GM12878 (cell line): Measurements from ENCODE around the gene ARSI. TPM values are rescaled to one million over a fixed set of nuclear protein-coding genes. Genes with fewer than 3 reads are reported as not detected.

ENCODE experiments used
- ATAC-seq: fragments of 200-7000 bp; cut with Tn5 transposase; 3 replicates; pipeline ENCODE4 v1.9.1; 2020; ENCODE audit warnings: mild to moderate bottlenecking, moderate library complexity
- BruUV-seq: library from RNA; stranded (reverse); fragments of 400-500 nt; replicated peaks from 2 replicates; lab custom pipeline; 2021; lab: Mats Ljungman, UMichigan
- CTCF ChIA-PET: fragments of 300-600 bp; sonication (Branson Sonifier 250); formaldehyde crosslinking; extraction: SDS; loops from one replicate; lab custom pipeline; 2021; ENCODE audit warnings: inconsistent platforms; lab: Yijun Ruan, JAX
- POLR2A ChIA-PET: fragments of 350-600 bp; formaldehyde crosslinking; extraction: SDS; loops from one replicate; lab custom pipeline; 2021; ENCODE audit warnings: inconsistent platforms; lab: Charles Lee
- RAD21 ChIA-PET: fragments of 300-600 bp; sonication (Branson Sonifier 250); formaldehyde crosslinking; loops from one replicate; lab custom pipeline; 2023; ENCODE audit warnings: antibody characterized with exemption; ENCODE audit not compliant: unreplicated experiment; lab: Charles Lee
- SMC1A ChIA-PET: fragments of 300-600 bp; sonication (Branson Sonifier 250); formaldehyde crosslinking; loops from one replicate; lab custom pipeline; 2023; ENCODE audit not compliant: unreplicated experiment, uncharacterized antibody; lab: Charles Lee
- DNase-seq: peaks from one replicate; pipeline ENCODE4 v3.0.0-alpha.2; 2011; ENCODE audit warnings: low read depth, low spot score
- FAIRE-seq: peaks from 3 replicates; lab custom pipeline; 2011; peaks lifted over from hg19 to GRCh38; lab: Jason Lieb, UNC
- H2AFZ ChIP-seq: 2 replicates; pipeline ENCODE4 v1.6.0; 2011; ENCODE audit warnings: low read depth, low read length, control low read depth; ENCODE audit not compliant: control insufficient read depth
- H3K27ac ChIP-seq: 2 replicates; pipeline ENCODE4 v1.5.1; 2011; ENCODE audit warnings: control low read depth; ENCODE audit not compliant: control insufficient read depth, insufficient read depth
- H3K27me3 ChIP-seq, 2 experiments: replicated peaks in 1 of 2; 2 replicates each; pipeline versions ENCODE4 v1.6.0 to v1.6.1; 2011; ENCODE audit warnings: low read length in 1 of 2; ENCODE audit not compliant: control insufficient read depth in 2 of 2, insufficient read depth in 2 of 2
- H3K36me3 ChIP-seq, 2 experiments: 2 replicates each; pipeline ENCODE4 v1.5.1; 2011; ENCODE audit warnings: low read length in 1 of 2; ENCODE audit not compliant: control insufficient read depth in 2 of 2, insufficient read depth in 2 of 2
- H3K4me1 ChIP-seq: 2 replicates; pipeline ENCODE4 v1.6.1; 2011; ENCODE audit warnings: mild to moderate bottlenecking, low read length, moderate library complexity, mixed read lengths; ENCODE audit not compliant: control insufficient read depth, insufficient read depth
- H3K4me2 ChIP-seq: 2 replicates; pipeline ENCODE4 v1.6.0; 2011; ENCODE audit warnings: control low read depth; ENCODE audit not compliant: control insufficient read depth, insufficient read depth
- H3K4me3 ChIP-seq: fragments of 200-600 bp; sonication (generic); 2 replicates; pipeline ENCODE4 v1.5.1; 2016
- H3K79me2 ChIP-seq: 2 replicates; pipeline ENCODE4 v1.6.0; 2011; ENCODE audit warnings: low read length; ENCODE audit not compliant: control insufficient read depth, insufficient read depth
- H3K9ac ChIP-seq: 2 replicates; pipeline ENCODE4 v1.8.0; 2011; ENCODE audit warnings: low read length, control low read depth, mixed read lengths; ENCODE audit not compliant: control insufficient read depth, insufficient read depth
- H3K9me3 ChIP-seq: replicated peaks from 3 replicates; pipeline ENCODE4 v1.5.1; 2011; ENCODE audit warnings: mild to moderate bottlenecking, low read length; ENCODE audit not compliant: control insufficient read depth, insufficient read depth
- H4K20me1 ChIP-seq: 2 replicates; pipeline ENCODE4 v1.6.0; 2011; ENCODE audit not compliant: control insufficient read depth, insufficient read depth
- BMI1 ChIP-seq: fragments of 450-650 bp; IDR thresholded peaks from 2 replicates; pipeline ENCODE4 v1.6.1; 2016; ENCODE audit warnings: mild to moderate bottlenecking, moderate library complexity, borderline replicate concordance
- HCFC1 ChIP-seq: fragments of 150-350 bp; IDR thresholded peaks from 2 replicates; pipeline ENCODE4 v1.6.1; 2014; ENCODE audit warnings: low read length
- MXI1 ChIP-seq: fragments of 150-350 bp; IDR thresholded peaks from 2 replicates; pipeline ENCODE4 v1.6.1; 2011; ENCODE audit warnings: low read depth, mild to moderate bottlenecking, inconsistent platforms, low read length, improper control_type of control experiment
- NR2F1 ChIP-seq: fragments of 450-650 bp; conservative IDR thresholded peaks from 2 replicates; pipeline ENCODE4 v1.6.1; 2017; ENCODE audit warnings: mild to moderate bottlenecking
- SREBF2 ChIP-seq: IDR thresholded peaks from 2 replicates; pipeline ENCODE4 v1.6.1; 2012; ENCODE audit warnings: mild to moderate bottlenecking, low read length
- TCF7 ChIP-seq: IDR thresholded peaks from 2 replicates; pipeline ENCODE4 v1.6.1; 2014; ENCODE audit warnings: antibody characterized with exemption, borderline replicate concordance
- WGBS: methylation state at CpG from one replicate; pipeline ENCODE4 v1.1.6; 2016; ENCODE audit warnings: low lambda C conversion rate; ENCODE audit not compliant: insufficient replicate concordance, insufficient coverage; ENCODE audit errors: missing lambda C conversion rate; 5-methylcytosine and 5-hydroxymethylcytosine counted together
- in situ Hi-C: fragments of 300-500 bp; cut with MboI; formaldehyde crosslinking; loops from 9 replicates; pipeline ENCODE4 v1.14.3; 2018; ENCODE audit warnings: mixed read lengths
- intact Hi-C: fragments of 100-400 bp; cut with micrococcal nuclease; formaldehyde crosslinking; loops from one replicate; pipeline ENCODE4 v1.14.2; 2022; ENCODE audit not compliant: unreplicated experiment
- polyA plus RNA-seq, 11 experiments: library from polyadenylated mRNA; depleted of rRNA in 4 of 11; unstranded in 6 of 11; stranded (reverse) in 5 of 11; fragments of >200 nt; fragmentation: Nextera tagmentation in 4 of 11; fragmentation: Illumina TruSeq in 1 of 11; extraction: Ambion mirVana in 4 of 11; extraction: Trizol in 1 of 11; gene quantifications; 1 replicate in 1 of 11; 2 replicates in 10 of 11; pipeline versions ENCODE4 v1.2.1 to v1.2.3, GENCODE V29; 2011 to 2016; ENCODE audit warnings: inconsistent platforms in 2 of 11, missing spikeins in 2 of 11, low read depth in 1 of 11
- total RNA-seq, 4 experiments: library from RNA; depleted of rRNA in 3 of 4; stranded (reverse); fragments of >200 nt in 3 of 4; fragmentation: Illumina TruSeq in 1 of 4; extraction: Trizol in 1 of 4; gene quantifications; 2 replicates each; pipeline versions ENCODE4 v1.2.1 to v1.2.3, GENCODE V29; 2013 to 2021
- TF ChIP-seq, protein P1 (sequence below): IDR thresholded peaks from 2 replicates; pipeline ENCODE4 v1.6.1; 2011; ENCODE audit warnings: mild to moderate bottlenecking, low read depth, low read length, moderate library complexity; ENCODE audit not compliant: insufficient replicate concordance
- TF ChIP-seq, protein P2 (sequence below): fragments of 450-650 bp; IDR thresholded peaks from 2 replicates; pipeline ENCODE4 v1.6.1; 2017; ENCODE audit warnings: borderline replicate concordance
- TF ChIP-seq, protein P3 (sequence below): IDR thresholded peaks from 2 replicates; pipeline ENCODE4 v1.6.1; 2012; ENCODE audit warnings: low read depth, low read length, improper control_type of control experiment
- TF ChIP-seq, protein P4 (sequence below): fragments of 450-650 bp; IDR thresholded peaks from 2 replicates; pipeline ENCODE4 v1.6.1; 2016; ENCODE audit warnings: mild to moderate bottlenecking

Gene ARSI
- total and polyA plus RNA-seq, 10 of the 15 experiments (the other 5 are each of a cell fraction or from before 2014, with no cell fraction given): not detected

DNA sequence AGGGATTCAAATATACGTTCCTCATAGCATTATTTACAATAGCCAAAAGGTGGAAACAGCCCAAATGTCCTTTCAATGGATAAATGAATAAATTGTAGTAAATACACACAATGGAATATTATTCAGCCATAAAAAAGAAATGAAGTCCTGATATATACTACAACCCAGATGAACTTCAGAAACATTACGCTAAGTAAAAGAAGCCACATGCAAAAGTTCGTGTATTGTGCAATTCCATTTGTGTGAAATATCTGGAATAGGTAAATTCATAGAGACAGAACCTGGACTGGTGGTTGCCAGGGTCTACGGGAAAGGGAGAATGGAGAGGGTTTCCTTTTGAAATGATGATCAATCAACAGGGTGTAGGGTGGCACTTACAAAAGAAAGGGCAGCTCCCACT lies 12.5 kb upstream of the ARSI start:
- no peak overlapping the region for H3K4me2 ChIP-seq
- POLR2A ChIA-PET: no interaction called here
- no peak for FAIRE-seq
- SMC1A ChIA-PET: interaction anchor here (1.2 kb wide), 1 partner anchor 16 kb away, joined by 3 read pairs; no protein-coding TSS in a partner anchor
- TF ChIP-seq, protein P1, sequence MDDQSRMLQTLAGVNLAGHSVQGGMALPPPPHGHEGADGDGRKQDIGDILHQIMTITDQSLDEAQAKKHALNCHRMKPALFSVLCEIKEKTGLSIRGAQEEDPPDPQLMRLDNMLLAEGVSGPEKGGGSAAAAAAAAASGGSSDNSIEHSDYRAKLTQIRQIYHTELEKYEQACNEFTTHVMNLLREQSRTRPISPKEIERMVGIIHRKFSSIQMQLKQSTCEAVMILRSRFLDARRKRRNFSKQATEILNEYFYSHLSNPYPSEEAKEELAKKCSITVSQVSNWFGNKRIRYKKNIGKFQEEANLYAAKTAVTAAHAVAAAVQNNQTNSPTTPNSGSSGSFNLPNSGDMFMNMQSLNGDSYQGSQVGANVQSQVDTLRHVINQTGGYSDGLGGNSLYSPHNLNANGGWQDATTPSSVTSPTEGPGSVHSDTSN: no peak
- TF ChIP-seq, protein P2, sequence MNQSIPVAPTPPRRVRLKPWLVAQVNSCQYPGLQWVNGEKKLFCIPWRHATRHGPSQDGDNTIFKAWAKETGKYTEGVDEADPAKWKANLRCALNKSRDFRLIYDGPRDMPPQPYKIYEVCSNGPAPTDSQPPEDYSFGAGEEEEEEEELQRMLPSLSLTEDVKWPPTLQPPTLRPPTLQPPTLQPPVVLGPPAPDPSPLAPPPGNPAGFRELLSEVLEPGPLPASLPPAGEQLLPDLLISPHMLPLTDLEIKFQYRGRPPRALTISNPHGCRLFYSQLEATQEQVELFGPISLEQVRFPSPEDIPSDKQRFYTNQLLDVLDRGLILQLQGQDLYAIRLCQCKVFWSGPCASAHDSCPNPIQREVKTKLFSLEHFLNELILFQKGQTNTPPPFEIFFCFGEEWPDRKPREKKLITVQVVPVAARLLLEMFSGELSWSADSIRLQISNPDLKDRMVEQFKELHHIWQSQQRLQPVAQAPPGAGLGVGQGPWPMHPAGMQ: no peak
- TF ChIP-seq TCF7 (no peak), HCFC1 (no peak), MXI1 (no peak), SREBF2 (no peak), BMI1 (no peak), NR2F1 (no peak)
- TF ChIP-seq, protein P3, sequence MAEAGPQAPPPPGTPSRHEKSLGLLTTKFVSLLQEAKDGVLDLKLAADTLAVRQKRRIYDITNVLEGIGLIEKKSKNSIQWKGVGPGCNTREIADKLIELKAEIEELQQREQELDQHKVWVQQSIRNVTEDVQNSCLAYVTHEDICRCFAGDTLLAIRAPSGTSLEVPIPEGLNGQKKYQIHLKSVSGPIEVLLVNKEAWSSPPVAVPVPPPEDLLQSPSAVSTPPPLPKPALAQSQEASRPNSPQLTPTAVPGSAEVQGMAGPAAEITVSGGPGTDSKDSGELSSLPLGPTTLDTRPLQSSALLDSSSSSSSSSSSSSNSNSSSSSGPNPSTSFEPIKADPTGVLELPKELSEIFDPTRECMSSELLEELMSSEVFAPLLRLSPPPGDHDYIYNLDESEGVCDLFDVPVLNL: no peak
- TF ChIP-seq, protein P4, sequence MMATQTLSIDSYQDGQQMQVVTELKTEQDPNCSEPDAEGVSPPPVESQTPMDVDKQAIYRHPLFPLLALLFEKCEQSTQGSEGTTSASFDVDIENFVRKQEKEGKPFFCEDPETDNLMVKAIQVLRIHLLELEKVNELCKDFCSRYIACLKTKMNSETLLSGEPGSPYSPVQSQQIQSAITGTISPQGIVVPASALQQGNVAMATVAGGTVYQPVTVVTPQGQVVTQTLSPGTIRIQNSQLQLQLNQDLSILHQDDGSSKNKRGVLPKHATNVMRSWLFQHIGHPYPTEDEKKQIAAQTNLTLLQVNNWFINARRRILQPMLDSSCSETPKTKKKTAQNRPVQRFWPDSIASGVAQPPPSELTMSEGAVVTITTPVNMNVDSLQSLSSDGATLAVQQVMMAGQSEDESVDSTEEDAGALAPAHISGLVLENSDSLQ: no peak
- no peak overlapping the region for H3K27ac ChIP-seq
- H3K9ac ChIP-seq: no peak overlapping the region
- H3K4me3 ChIP-seq: no peak overlapping the region
- H3K79me2 ChIP-seq: no peaks in the 10 kb centered on the region
- CTCF ChIA-PET: no interaction called here
- 21% methylated on average over 4 of the region's 4 CpGs for WGBS
- no peak for ATAC-seq
- H3K4me1 ChIP-seq: no peaks in the 10 kb centered on the region
- no peak overlapping the region for H2AFZ ChIP-seq
- H3K36me3 ChIP-seq: no peaks in the 10 kb centered on the region
- H4K20me1 ChIP-seq: no peaks in the 10 kb centered on the region
- RAD21 ChIA-PET: no interaction called here
- no peaks in the 10 kb centered on the region for H3K9me3 ChIP-seq
- DNase-seq: no peak
- peaks cover 4% of the 10 kb centered on the region in 2 experiments; a peak in 3 of 4 replicates for H3K27me3 ChIP-seq
- BruUV-seq: no TSS peak
- intact Hi-C loops: no loop called here
- in situ Hi-C loops: no loop called here
